SK-N-SH treated with all-trans-retinoic acid at 6 μM for 48 hours (cell line): ENCODE data around the gene MAP3K2.

Experiments
- ATAC-seq: fragments of 200-7000 bp; cut with Tn5 transposase; 3 replicates; pipeline ENCODE4 v1.9.1; 2020; ENCODE audit warnings: mild to moderate bottlenecking, moderate library complexity
- ARNTL ChIP-seq: fragments of 450-650 bp; formaldehyde crosslinking; IDR thresholded peaks from 2 replicates; pipeline ENCODE4 v1.5.0; 2020; ENCODE audit warnings: low read depth, mild to moderate bottlenecking, moderate library complexity, borderline replicate concordance
- BACH2 ChIP-seq: fragments of 250-450 bp; sonication (Bioruptor Pico); IDR thresholded peaks from 2 replicates; pipeline ENCODE4 v1.9.0; 2021; ENCODE audit warnings: mild to moderate bottlenecking, borderline replicate concordance
- CREB5 ChIP-seq: fragments of 250-450 bp; sonication (Bioruptor Pico); IDR thresholded peaks from 2 replicates; pipeline ENCODE4 v1.5.1; 2020; ENCODE audit warnings: low read depth, mild to moderate bottlenecking, moderate library complexity
- CSDC2 ChIP-seq: fragments of 250-450 bp; sonication (Bioruptor Pico); IDR thresholded peaks from 2 replicates; pipeline ENCODE4 v1.5.0; 2020; ENCODE audit warnings: mild to moderate bottlenecking, moderate library complexity
- CSRNP3 ChIP-seq: fragments of 250-450 bp; sonication (Bioruptor Pico); IDR thresholded peaks from 2 replicates; pipeline ENCODE4 v1.5.1; 2021; ENCODE audit warnings: mild to moderate bottlenecking, moderate library complexity
- ESRRG ChIP-seq: fragments of 250-450 bp; sonication (Bioruptor Pico); IDR thresholded peaks from 2 replicates; pipeline ENCODE4 v1.6.1; 2021; ENCODE audit warnings: mild to moderate bottlenecking
- GLIS3 ChIP-seq: fragments of 250-450 bp; sonication (Bioruptor Pico); IDR thresholded peaks from 2 replicates; pipeline ENCODE4 v1.5.0; 2020; ENCODE audit warnings: mild to moderate bottlenecking, moderate library complexity
- ISL1 ChIP-seq: fragments of 250-450 bp; sonication (Bioruptor Pico); IDR thresholded peaks from 2 replicates; pipeline ENCODE4 v2.1.2; 2022; ENCODE audit warnings: mild to moderate bottlenecking, moderate library complexity
- OSR1 ChIP-seq: fragments of 250-450 bp; sonication (Bioruptor Pico); IDR thresholded peaks from 2 replicates; pipeline ENCODE4 v1.8.0; 2022; ENCODE audit warnings: moderate library complexity, mild to moderate bottlenecking, inconsistent platforms
- PATZ1 ChIP-seq: fragments of 250-450 bp; sonication (Bioruptor Pico); IDR thresholded peaks from 2 replicates; pipeline ENCODE4 v1.8.0; 2020; ENCODE audit warnings: mild to moderate bottlenecking, moderate library complexity, borderline replicate concordance
- POU6F1 ChIP-seq: fragments of 250-450 bp; sonication (Bioruptor Pico); IDR thresholded peaks from 2 replicates; pipeline ENCODE4 v1.8.0; 2021; ENCODE audit warnings: low read depth, mild to moderate bottlenecking, moderate library complexity, borderline replicate concordance
- PPARA ChIP-seq: fragments of 250-450 bp; sonication (Bioruptor Pico); IDR thresholded peaks from 2 replicates; pipeline ENCODE4 v1.5.0; 2020; ENCODE audit warnings: mild to moderate bottlenecking, borderline replicate concordance
- RARB ChIP-seq: fragments of 250-450 bp; sonication (Bioruptor Pico); IDR thresholded peaks from 2 replicates; pipeline ENCODE4 v1.8.0; 2021; ENCODE audit warnings: mild to moderate bottlenecking, moderate library complexity
- SNAI2 ChIP-seq: fragments of 250-450 bp; sonication (Bioruptor Pico); IDR thresholded peaks from 2 replicates; pipeline ENCODE4 v1.5.0; 2020; ENCODE audit warnings: mild to moderate bottlenecking, moderate library complexity
- TCF4 ChIP-seq: fragments of 250-450 bp; sonication (Bioruptor Pico); IDR thresholded peaks from 2 replicates; pipeline ENCODE4 v1.8.0; 2021; ENCODE audit warnings: mild to moderate bottlenecking, moderate library complexity, borderline replicate concordance
- TOX ChIP-seq: fragments of 250-450 bp; sonication (Bioruptor Pico); IDR thresholded peaks from 2 replicates; pipeline ENCODE4 v1.8.0; 2021; ENCODE audit warnings: mild to moderate bottlenecking, moderate library complexity, borderline replicate concordance
- ZFP3 ChIP-seq: fragments of 250-450 bp; sonication (Bioruptor Pico); IDR thresholded peaks from 2 replicates; pipeline ENCODE4 v1.5.0; 2020; ENCODE audit warnings: mild to moderate bottlenecking, moderate library complexity
- ZFP30 ChIP-seq: fragments of 450-650 bp; formaldehyde crosslinking; IDR thresholded peaks from 2 replicates; pipeline ENCODE4 v1.5.0; 2022; ENCODE audit warnings: mild to moderate bottlenecking, moderate library complexity
- ZNF565 ChIP-seq: fragments of 450-650 bp; formaldehyde crosslinking; conservative IDR thresholded peaks from 2 replicates; pipeline ENCODE4 v1.5.0; 2020; ENCODE audit warnings: low read depth, mild to moderate bottlenecking, moderate library complexity
- ZNF70 ChIP-seq: fragments of 450-650 bp; formaldehyde crosslinking; IDR thresholded peaks from 2 replicates; pipeline ENCODE4 v1.5.0; 2020; ENCODE audit warnings: mild to moderate bottlenecking, moderate library complexity
- ZNF8 ChIP-seq: fragments of 450-650 bp; formaldehyde crosslinking; IDR thresholded peaks from 2 replicates; pipeline ENCODE4 v1.5.0; 2020; ENCODE audit warnings: mild to moderate bottlenecking, moderate library complexity

Gene MAP3K2

GRCh38 chr2:127314193-127314988 lies 73.4 kb downstream of the MAP3K2 start:
- no peak for ATAC-seq
- no peak for TF ChIP-seq CREB5
- no peak for TF ChIP-seq ZNF8 (CRISPR knock-in tag)
- TF ChIP-seq SNAI2 (CRISPR knock-in tag): no peak
- TF ChIP-seq CSDC2 (CRISPR knock-in tag): no peak
- no peak for TF ChIP-seq ARNTL (CRISPR knock-in tag)
- no peak for TF ChIP-seq TOX (CRISPR knock-in tag)
- no peak for TF ChIP-seq CSRNP3 (CRISPR knock-in tag)
- TF ChIP-seq ZFP30: no peak

- no peak for TF ChIP-seq ZFP30
- TF ChIP-seq OSR1: no peak
- TF ChIP-seq ZNF70 (CRISPR knock-in tag): no peak
- ATAC-seq: no peak
These were observed 74.4 kb downstream of the MAP3K2 start for GRCh38 chr2:127313406-127313805.

GRCh38 chr2:127310980-127311379 lies 76.8 kb downstream of the MAP3K2 start:
- ATAC-seq: no peak
- TF ChIP-seq ESRRG (CRISPR knock-in tag) (no peak), ZNF8 (CRISPR knock-in tag) (no peak), PPARA (CRISPR knock-in tag) (no peak), CSRNP3 (CRISPR knock-in tag) (no peak), CREB5 (no peak), GLIS3 (CRISPR knock-in tag) (no peak), ZFP3 (CRISPR knock-in tag) (no peak), BACH2 (CRISPR knock-in tag) (no peak), ZFP30 (no peak), RARB (CRISPR knock-in tag) (no peak), TOX (CRISPR knock-in tag) (no peak), POU6F1 (CRISPR knock-in tag) (no peak), ARNTL (CRISPR knock-in tag) (no peak), TCF4 (CRISPR knock-in tag) (no peak), ZNF565 (CRISPR knock-in tag) (no peak), ISL1 (no peak), CSDC2 (CRISPR knock-in tag) (no peak), OSR1 (no peak), SNAI2 (CRISPR knock-in tag) (no peak)

GRCh38 chr2:127309468-127309867 lies 78.3 kb downstream of the MAP3K2 start:
- ATAC-seq: no peak
- TF ChIP-seq CSRNP3 (CRISPR knock-in tag): no peak
- no peak for TF ChIP-seq CREB5
- no peak for TF ChIP-seq ARNTL (CRISPR knock-in tag)
- TF ChIP-seq PPARA (CRISPR knock-in tag): no peak
- no peak for TF ChIP-seq ZNF8 (CRISPR knock-in tag)
- TF ChIP-seq CSDC2 (CRISPR knock-in tag): no peak
- TF ChIP-seq TOX (CRISPR knock-in tag): no peak
- TF ChIP-seq PATZ1 (CRISPR knock-in tag): no peak
- TF ChIP-seq ESRRG (CRISPR knock-in tag): no peak
- no peak for TF ChIP-seq RARB (CRISPR knock-in tag)
